Body of pancreas (tissue), 4 donors: ENCODE results near the gene PCSK9. TPM values are rescaled to one million over a fixed set of nuclear protein-coding genes. Genes with fewer than 3 reads are reported as not detected.
A peak's percentile ranks its signal among the peaks of the same experiment; 100 is the strongest.
"Not testable (repeated sequence)": the region's sequence is repeated elsewhere in the genome, so short reads cannot be mapped to it uniquely, and the experiment has no call there.

Experiments used
- ATAC-seq: fragments of 150-250 bp; one replicate; pipeline ENCODE4 v1.9.1; 2016
- DNase-seq, 4 donors: peaks; one replicate each; pipeline ENCODE4 v3.0.0-alpha.2; 2019
- H3K27ac ChIP-seq, 4 donors: fragments of 200-600 bp; sonication (generic); 1 replicate in 3 of 4; 2 replicates in 1 of 4; pipeline versions ENCODE4 v1.5.1 to v1.6.1; 2016 to 2019; ENCODE audit warnings: mild to moderate bottlenecking in 1 of 4, mixed read lengths in 1 of 4, moderate library complexity in 1 of 4
- H3K27me3 ChIP-seq, 2 donors: fragments of 200-600 bp; sonication (generic); one replicate each; pipeline ENCODE4 v1.6.0; 2016; ENCODE audit warnings: mild to moderate bottlenecking in 1 of 2
- H3K36me3 ChIP-seq, 2 donors: fragments of 200-600 bp; sonication (generic); replicated peaks in 1 of 2; 2 replicates each; pipeline ENCODE4 v1.5.1; 2016; ENCODE audit warnings: low read depth in 2 of 2; ENCODE audit not compliant: insufficient read depth in 1 of 2
- H3K4me1 ChIP-seq: fragments of 200-600 bp; sonication (generic); one replicate; pipeline ENCODE4 v1.6.0; 2016
- H3K4me3 ChIP-seq, 2 donors: fragments of 200-600 bp; sonication (generic); 1 replicate in 1 of 2; 2 replicates in 1 of 2; pipeline ENCODE4 v1.5.1; 2016 to 2019
- H3K9me3 ChIP-seq, 3 donors: fragments of 200-600 bp; sonication (generic); 1 replicate in 2 of 3; 2 replicates in 1 of 3; pipeline ENCODE4 v1.5.1; 2016
- CTCF ChIP-seq, 7 experiments: fragments of 450-650 bp in 4 of 7; fragments of 200-600 bp in 3 of 7; sonication (generic) in 3 of 7; IDR thresholded peaks; one replicate each; pipeline ENCODE4 v1.5.1; 2016 to 2019; ENCODE audit warnings: antibody characterized with exemption in 7 of 7
- POLR2A ChIP-seq, 3 donors: fragments of 450-650 bp; IDR thresholded peaks; one replicate each; pipeline ENCODE4 v1.6.1; 2016; ENCODE audit warnings: antibody characterized with exemption in 3 of 3, mild to moderate bottlenecking in 2 of 3
- WGBS, 2 donors: methylation state at CpG; one replicate each; pipeline ENCODE4 v1.1.5; 2017; 5-methylcytosine and 5-hydroxymethylcytosine counted together
- intact Hi-C: fragments of 100-400 bp; cut with DNase I; formaldehyde crosslinking; loops from one replicate; pipeline ENCODE4 v1.15.1; 2023
- total RNA-seq, 2 donors: library from RNA; depleted of rRNA; stranded (reverse); fragments of >200 nt; gene quantifications; one replicate each; pipeline ENCODE4 v1.1.0, GENCODE V29; 2016

The PCSK9 gene
- total RNA-seq, 2 donors from 2014 or later: 6.0 to 13.8 TPM

DNA sequence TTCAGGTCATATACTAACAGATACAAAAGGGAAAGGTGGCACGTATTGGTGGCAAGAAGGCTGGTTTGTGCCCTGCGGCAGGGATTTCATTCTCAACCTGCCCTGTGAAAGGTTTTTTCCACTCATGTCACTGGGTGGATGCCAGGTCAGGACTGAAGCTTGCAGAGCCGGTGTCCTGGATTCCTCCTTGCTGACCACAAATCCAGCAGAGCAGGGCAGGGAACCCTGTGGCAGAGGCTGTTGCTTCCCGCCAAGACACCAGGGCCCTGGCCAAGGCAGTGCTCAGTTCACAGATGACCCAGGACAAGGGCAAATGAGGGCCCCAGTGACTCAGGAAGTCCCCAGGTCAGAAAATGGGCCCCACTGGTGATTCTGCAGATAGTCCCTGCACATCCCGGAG, 24.2 kb upstream of the PCSK9 start:
- intact Hi-C loops: no loop called here
- H3K9me3 ChIP-seq: no peaks in the 10 kb centered on the region
- H3K27ac ChIP-seq: no peak overlapping the region
- H3K27me3 ChIP-seq: no peaks in the 10 kb centered on the region
- DNase-seq: no peak
- no peak overlapping the region for H3K4me3 ChIP-seq
- TF ChIP-seq CTCF (IDR thresholded peaks at IDR 0.05): no peak
- TF ChIP-seq POLR2A (IDR thresholded peaks at IDR 0.05): no peak
- H3K36me3 ChIP-seq: no peaks in the 10 kb centered on the region
- H3K4me1 ChIP-seq: no peaks in the 10 kb centered on the region
- 80 to 81% methylated on average over 4 to 5 of the region's 5 CpGs for WGBS, 2 donors
- no peak for ATAC-seq

DNA sequence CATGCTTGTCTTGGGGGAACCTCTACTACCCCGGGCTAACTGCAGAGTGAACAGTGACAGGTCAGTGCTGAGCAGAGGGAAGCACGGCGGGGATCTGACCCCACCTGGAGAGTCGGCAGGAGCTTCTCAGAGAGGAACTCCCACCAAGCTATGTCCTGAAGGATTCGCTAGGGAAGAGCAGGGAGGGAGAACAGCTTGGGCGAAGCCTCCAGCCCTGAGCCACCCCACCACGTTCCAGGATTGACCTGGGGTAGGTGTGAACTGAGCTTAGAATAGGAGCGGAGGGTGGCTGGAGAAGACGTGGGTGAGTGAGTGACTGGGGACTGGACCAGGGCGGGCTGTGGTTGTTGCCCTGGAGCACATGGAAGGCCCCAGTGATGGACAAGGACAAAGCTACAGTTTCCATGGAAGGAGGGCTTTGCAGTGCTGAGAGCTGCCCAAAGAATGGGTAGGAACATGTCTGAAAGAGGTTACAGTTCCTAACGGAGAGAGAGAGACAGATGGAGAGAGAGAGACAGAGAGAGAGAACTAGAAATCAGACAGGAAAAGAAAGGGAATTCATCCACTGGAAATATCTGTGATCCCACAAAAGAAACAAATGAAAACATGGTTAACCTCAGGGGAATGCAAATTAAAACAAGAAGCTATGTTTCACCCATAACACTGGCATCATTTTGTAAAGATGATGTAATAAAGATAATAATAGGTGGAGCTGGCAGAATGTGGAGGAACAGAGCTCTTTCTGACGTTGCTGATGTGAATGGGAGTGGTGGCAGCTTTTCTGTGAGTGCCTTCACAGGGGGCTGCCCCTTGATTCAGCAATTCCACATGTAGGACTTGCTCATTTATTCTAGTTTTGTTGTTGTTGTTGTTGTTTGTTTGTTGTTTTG, 23.4 kb upstream of the PCSK9 start:
- 58 to 61% methylated on average over 12 of the region's 12 CpGs for WGBS, 2 donors

GRCh38 chr1:55018395-55018794, 21.0 kb upstream of the PCSK9 start:
- ATAC-seq: no peak
- no peaks in the 10 kb centered on the region for H3K36me3 ChIP-seq
- H3K27ac ChIP-seq: no peak overlapping the region
- intact Hi-C loops: no loop called here
- H3K4me3 ChIP-seq: no peak overlapping the region
- DNase-seq: no peak
- TF ChIP-seq POLR2A (IDR thresholded peaks at IDR 0.05) (no peak), CTCF (IDR thresholded peaks at IDR 0.05) (no peak)
- H3K27me3 ChIP-seq: no peaks in the 10 kb centered on the region
- no peaks in the 10 kb centered on the region for H3K9me3 ChIP-seq
- no peaks in the 10 kb centered on the region for H3K4me1 ChIP-seq
- 79 to 80% methylated on average over 9 of the region's 9 CpGs for WGBS, 2 donors

More for the DNA sequence above, 23.4 kb upstream of the PCSK9 start:
- H3K4me1 ChIP-seq: no peaks in the 10 kb centered on the region
- H3K27me3 ChIP-seq: no peaks in the 10 kb centered on the region
- no peak for TF ChIP-seq POLR2A (IDR thresholded peaks at IDR 0.05)
- TF ChIP-seq CTCF (IDR thresholded peaks at IDR 0.05): no peak
- no peak for DNase-seq
- no peak overlapping the region for H3K4me3 ChIP-seq
- H3K36me3 ChIP-seq: no peaks in the 10 kb centered on the region
- H3K27ac ChIP-seq: no peak overlapping the region
- no peaks in the 10 kb centered on the region for H3K9me3 ChIP-seq
- ATAC-seq: no peak
- intact Hi-C loops: no loop called here

DNA sequence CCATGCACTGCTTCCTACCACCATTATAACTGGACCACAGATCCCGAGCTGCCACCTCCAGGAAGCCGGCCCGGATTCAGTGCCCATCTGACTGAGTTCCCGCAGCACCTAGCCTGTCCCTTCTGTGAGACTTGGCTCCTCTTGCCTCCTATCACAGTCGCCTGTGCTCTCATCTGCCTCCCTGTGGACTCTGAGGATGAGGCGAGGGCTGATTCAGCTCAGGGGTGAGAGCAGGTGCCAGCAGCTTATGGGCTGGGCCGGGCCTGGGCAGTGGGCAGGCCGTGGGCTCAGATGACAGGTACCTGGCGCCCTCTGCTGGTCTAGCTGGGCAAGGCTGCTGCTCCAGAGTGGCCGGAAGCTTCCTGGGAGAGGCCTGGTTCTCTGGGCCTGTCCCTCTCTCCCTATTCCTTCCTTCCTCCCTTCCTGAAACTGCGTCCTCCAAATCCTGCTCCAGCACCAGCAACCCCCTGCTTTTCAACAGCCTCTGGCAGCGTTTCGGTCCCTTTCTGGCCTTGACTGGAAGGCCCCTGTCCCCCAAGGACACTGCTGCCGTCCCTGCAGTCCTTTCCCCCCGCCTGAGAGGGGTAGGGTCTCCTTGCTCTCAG, 17.3 kb upstream of the PCSK9 start:
- H3K27ac ChIP-seq: no peak overlapping the region

DNA sequence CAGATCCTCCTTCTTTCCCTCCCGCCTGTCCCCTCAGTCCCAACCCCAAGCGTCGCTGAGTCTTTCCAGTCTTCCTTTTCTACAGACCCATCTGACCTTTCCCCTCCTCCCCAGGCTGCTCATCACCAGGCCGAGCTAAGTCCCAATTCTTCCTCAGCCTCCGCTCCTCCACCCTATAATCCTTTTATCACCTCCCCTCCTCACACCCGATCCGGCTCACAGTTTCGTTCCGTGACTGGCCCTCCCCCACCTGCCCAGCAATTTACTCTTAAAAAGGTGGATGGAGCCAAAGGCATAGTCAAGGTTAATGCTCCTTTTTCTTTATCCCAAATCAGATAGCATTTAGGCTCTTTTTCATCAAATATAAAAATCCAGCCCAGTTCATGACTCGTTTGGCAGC, 15.2 kb upstream of the PCSK9 start:
- H3K36me3 ChIP-seq, H3K4me3 ChIP-seq, H3K27me3 ChIP-seq, ATAC-seq, H3K4me1 ChIP-seq, H3K9me3 ChIP-seq, H3K27ac ChIP-seq, DNase-seq, intact Hi-C loops: not testable (repeated sequence)
- WGBS, 2 donors: 71 to 73% methylated on average over 10 of the region's 10 CpGs

More for the DNA sequence above, 17.3 kb upstream of the PCSK9 start:
- TF ChIP-seq CTCF (IDR thresholded peaks at IDR 0.05) (peak; percentile 77 to 95 (median 87)), POLR2A (IDR thresholded peaks at IDR 0.05) (no peak)
- DNase-seq: peak; percentile 87 to 94 (median 91)
- no peaks in the 10 kb centered on the region for H3K9me3 ChIP-seq
- intact Hi-C loops: no loop called here
- no peaks in the 10 kb centered on the region for H3K4me1 ChIP-seq
- H3K4me3 ChIP-seq: no peak overlapping the region
- no peaks in the 10 kb centered on the region for H3K27me3 ChIP-seq
- H3K36me3 ChIP-seq: no peaks in the 10 kb centered on the region
- WGBS, 2 donors: 31 to 34% methylated on average over 15 of the region's 15 CpGs
- peak; percentile 100 for ATAC-seq

DNA sequence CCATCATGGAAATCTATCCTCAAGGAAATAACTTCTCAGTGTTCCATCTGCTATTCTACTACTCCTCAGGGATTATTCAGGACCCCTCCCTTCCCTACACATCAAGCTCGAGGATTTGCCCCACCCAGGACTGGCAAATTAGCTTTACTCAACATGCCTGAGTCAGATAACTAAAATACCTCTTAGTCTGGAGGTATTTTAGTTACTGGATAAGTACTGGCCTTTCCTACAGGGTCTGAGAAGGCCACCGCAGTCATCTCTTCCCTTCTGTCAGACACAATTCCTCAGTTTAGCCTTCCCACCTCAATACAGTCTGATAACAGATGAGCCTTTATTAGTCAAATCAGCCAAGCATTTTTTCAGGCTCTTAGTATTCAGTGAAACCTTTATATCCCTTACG, 12.7 kb upstream of the PCSK9 start:
- H3K27me3 ChIP-seq, ATAC-seq, H3K4me1 ChIP-seq, H3K36me3 ChIP-seq, H3K27ac ChIP-seq, H3K9me3 ChIP-seq, DNase-seq, intact Hi-C loops, H3K4me3 ChIP-seq: not testable (repeated sequence)
- WGBS, 2 donors: 73 to 92% methylated on average over 3 of the region's 3 CpGs

DNA sequence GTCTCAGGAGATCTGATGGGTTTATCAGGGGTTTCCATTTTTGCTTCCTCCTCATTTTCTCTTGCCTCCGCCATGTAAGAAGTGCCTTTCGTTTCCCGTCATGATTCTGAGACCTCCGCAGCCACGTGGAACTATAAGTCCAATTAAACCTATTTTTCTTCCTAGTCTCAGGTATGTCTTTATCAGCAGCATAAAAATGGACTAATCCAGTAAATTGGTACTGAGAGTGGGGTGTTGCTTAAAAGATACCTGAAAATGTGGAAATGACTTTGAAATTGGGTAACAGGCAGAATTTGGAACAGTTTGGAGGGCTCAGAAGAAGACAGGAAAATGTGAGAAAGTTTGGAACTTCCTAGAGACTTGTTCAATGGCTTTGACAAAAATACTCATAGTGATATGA, 8.2 kb upstream of the PCSK9 start:
- H3K9me3 ChIP-seq, H3K4me3 ChIP-seq, intact Hi-C loops, H3K4me1 ChIP-seq, DNase-seq, ATAC-seq, H3K27ac ChIP-seq, H3K36me3 ChIP-seq, H3K27me3 ChIP-seq: not testable (repeated sequence)
- WGBS, 2 donors: 96 to 98% methylated on average over 5 of the region's 5 CpGs
